HepG2 (cell line): Measurements from ENCODE around the gene SLC19A1. TPM values are rescaled to one million over a fixed set of nuclear protein-coding genes. Genes with fewer than 3 reads are reported as not detected.

Experiments
- MLLT10 ChIP-seq: sonication (generic); formaldehyde crosslinking; IDR thresholded peaks from 2 replicates; pipeline ENCODE4 v1.4.0; 2020; ENCODE audit warnings: missing genetic modification reagents
- REXO4 ChIP-seq: sonication (generic); formaldehyde crosslinking; IDR thresholded peaks from 2 replicates; pipeline ENCODE4 v1.8.0; 2022; ENCODE audit warnings: missing genetic modification reagents, mild to moderate bottlenecking, borderline replicate concordance
- TBX2 ChIP-seq: sonication (generic); formaldehyde crosslinking; IDR thresholded peaks from 2 replicates; pipeline ENCODE4 v1.5.0; 2020; ENCODE audit warnings: missing genetic modification reagents, mild to moderate bottlenecking, borderline replicate concordance
- ZBTB38 ChIP-seq: sonication (generic); formaldehyde crosslinking; IDR thresholded peaks from 2 replicates; pipeline ENCODE4 v1.5.1; 2020; ENCODE audit warnings: mild to moderate bottlenecking, missing genetic modification reagents
- ZMYM3 ChIP-seq: sonication (generic); formaldehyde crosslinking; IDR thresholded peaks from 2 replicates; pipeline ENCODE4 v1.5.1; 2020; ENCODE audit warnings: mild to moderate bottlenecking, missing genetic modification reagents
- ZNF253 ChIP-seq: sonication (generic); formaldehyde crosslinking; IDR thresholded peaks from 2 replicates; pipeline ENCODE4 v1.8.0; 2022; ENCODE audit warnings: mild to moderate bottlenecking, missing genetic modification reagents, borderline replicate concordance
- ZNF556 ChIP-seq: sonication (generic); formaldehyde crosslinking; IDR thresholded peaks from 2 replicates; pipeline ENCODE4 v1.4.0; 2020; ENCODE audit warnings: mild to moderate bottlenecking, missing genetic modification reagents, borderline replicate concordance
- ZNF605 ChIP-seq: sonication (generic); formaldehyde crosslinking; IDR thresholded peaks from 2 replicates; pipeline ENCODE4 v1.8.0; 2022; ENCODE audit warnings: mild to moderate bottlenecking, missing genetic modification reagents
- ZNF878 ChIP-seq: sonication (generic); formaldehyde crosslinking; IDR thresholded peaks from 2 replicates; pipeline ENCODE4 v1.8.1; 2023; ENCODE audit warnings: mild to moderate bottlenecking, missing genetic modification reagents, moderate library complexity
- polyA plus RNA-seq, 8 experiments: library from polyadenylated mRNA; depleted of rRNA in 3 of 8; stranded (reverse) in 7 of 8; unstranded in 1 of 8; fragments of >200 nt; fragmentation: Illumina TruSeq in 4 of 8; extraction: Trizol in 4 of 8; gene quantifications; 2 replicates each; pipeline versions ENCODE4 v1.2.1 to v1.2.3, GENCODE V29; 2011 to 2016; ENCODE audit warnings: low read depth in 4 of 8, missing spikeins in 1 of 8, mixed read lengths in 1 of 8; ENCODE audit not compliant: insufficient read depth in 1 of 8
- total RNA-seq, 5 experiments: library from RNA; depleted of rRNA; stranded (reverse); fragments of >200 nt; fragmentation: Illumina TruSeq; extraction: Trizol; gene quantifications; 2 replicates each; pipeline ENCODE4 v1.2.3, GENCODE V29; 2016; ENCODE audit warnings: low read depth in 1 of 5
- TF ChIP-seq, protein P1 (sequence below): sonication (generic); formaldehyde crosslinking; IDR thresholded peaks from 2 replicates; pipeline ENCODE4 v1.8.1; 2022; ENCODE audit warnings: mild to moderate bottlenecking, missing genetic modification reagents
- TF ChIP-seq, protein P2 (sequence below): sonication (generic); formaldehyde crosslinking; IDR thresholded peaks from 2 replicates; pipeline ENCODE4 v1.4.0; 2020; ENCODE audit warnings: mild to moderate bottlenecking, missing genetic modification reagents
- TF ChIP-seq, protein P3 (sequence below): sonication (generic); formaldehyde crosslinking; IDR thresholded peaks from 2 replicates; pipeline ENCODE4 v1.5.1; 2020; ENCODE audit warnings: mild to moderate bottlenecking, missing genetic modification reagents, moderate library complexity
- TF ChIP-seq, protein P4 (sequence below): sonication (generic); formaldehyde crosslinking; IDR thresholded peaks from 2 replicates; pipeline ENCODE4 v1.4.0; 2020; ENCODE audit warnings: missing genetic modification reagents
- TF ChIP-seq, protein P5 (sequence below): sonication (generic); formaldehyde crosslinking; IDR thresholded peaks from 2 replicates; pipeline ENCODE4 v1.8.1; 2023; ENCODE audit warnings: mild to moderate bottlenecking, missing genetic modification reagents
- TF ChIP-seq, protein P6 (sequence below): sonication (generic); formaldehyde crosslinking; IDR thresholded peaks from 2 replicates; pipeline ENCODE4 v1.4.0; 2020; ENCODE audit warnings: missing genetic modification reagents

Gene SLC19A1
- total and polyA plus RNA-seq, 2 of the 13 experiments (the other 11 are each of a cell fraction or from before 2014, with no cell fraction given): 21.8 to 23.0 TPM

DNA sequence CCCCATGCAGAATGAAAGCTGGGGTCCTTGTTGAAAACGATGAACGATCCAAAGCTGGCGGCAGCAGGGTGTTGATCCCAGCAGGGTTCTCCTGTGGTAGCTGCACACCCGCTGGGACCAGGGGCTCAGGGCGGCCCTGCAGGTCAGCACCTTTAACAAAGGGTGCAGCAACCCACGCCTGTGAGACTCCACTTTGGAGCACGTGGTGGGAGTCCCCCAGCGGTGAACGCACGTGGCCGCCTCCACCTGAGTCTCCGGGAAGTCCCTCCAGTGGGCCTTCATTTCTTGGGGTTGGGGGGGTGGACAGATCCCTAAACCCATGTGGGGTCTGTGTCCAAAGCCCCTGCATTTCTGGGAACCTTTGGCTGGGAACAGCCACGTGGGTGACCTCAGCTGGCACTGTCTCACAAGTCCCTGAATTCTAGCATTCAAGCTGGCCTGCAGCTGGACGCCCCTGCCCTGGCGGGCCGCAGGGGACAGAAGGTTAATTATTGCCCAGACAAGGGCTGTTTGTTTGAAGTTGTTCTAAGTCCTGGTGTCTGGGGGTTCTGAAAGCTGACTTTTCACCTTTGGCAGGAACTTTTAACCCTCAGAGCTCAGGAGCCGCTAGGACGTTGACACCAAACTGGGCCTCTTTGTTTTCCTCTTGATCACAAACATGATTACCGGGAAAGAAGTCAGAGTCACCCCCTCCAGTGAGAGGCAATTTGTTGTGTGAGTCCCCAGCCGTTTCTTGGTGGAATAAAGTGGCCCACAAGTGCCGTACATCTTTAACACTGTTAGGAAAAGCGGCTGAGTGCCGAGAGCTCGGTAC lies 72.8 kb downstream of the SLC19A1 start (continued):
- TF ChIP-seq, protein P1, sequence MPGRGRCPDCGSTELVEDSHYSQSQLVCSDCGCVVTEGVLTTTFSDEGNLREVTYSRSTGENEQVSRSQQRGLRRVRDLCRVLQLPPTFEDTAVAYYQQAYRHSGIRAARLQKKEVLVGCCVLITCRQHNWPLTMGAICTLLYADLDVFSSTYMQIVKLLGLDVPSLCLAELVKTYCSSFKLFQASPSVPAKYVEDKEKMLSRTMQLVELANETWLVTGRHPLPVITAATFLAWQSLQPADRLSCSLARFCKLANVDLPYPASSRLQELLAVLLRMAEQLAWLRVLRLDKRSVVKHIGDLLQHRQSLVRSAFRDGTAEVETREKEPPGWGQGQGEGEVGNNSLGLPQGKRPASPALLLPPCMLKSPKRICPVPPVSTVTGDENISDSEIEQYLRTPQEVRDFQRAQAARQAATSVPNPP (CRISPR knock-in tag): peak; percentile 84; the same call in 1 of the 2 replicates
- TF ChIP-seq, protein P2, sequence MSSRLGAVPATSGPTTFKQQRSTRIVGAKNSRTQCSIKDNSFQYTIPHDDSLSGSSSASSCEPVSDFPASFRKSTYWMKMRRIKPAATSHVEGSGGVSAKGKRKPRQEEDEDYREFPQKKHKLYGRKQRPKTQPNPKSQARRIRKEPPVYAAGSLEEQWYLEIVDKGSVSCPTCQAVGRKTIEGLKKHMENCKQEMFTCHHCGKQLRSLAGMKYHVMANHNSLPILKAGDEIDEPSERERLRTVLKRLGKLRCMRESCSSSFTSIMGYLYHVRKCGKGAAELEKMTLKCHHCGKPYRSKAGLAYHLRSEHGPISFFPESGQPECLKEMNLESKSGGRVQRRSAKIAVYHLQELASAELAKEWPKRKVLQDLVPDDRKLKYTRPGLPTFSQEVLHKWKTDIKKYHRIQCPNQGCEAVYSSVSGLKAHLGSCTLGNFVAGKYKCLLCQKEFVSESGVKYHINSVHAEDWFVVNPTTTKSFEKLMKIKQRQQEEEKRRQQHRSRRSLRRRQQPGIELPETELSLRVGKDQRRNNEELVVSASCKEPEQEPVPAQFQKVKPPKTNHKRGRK (CRISPR knock-in tag): no peak
- TF ChIP-seq, protein P3, sequence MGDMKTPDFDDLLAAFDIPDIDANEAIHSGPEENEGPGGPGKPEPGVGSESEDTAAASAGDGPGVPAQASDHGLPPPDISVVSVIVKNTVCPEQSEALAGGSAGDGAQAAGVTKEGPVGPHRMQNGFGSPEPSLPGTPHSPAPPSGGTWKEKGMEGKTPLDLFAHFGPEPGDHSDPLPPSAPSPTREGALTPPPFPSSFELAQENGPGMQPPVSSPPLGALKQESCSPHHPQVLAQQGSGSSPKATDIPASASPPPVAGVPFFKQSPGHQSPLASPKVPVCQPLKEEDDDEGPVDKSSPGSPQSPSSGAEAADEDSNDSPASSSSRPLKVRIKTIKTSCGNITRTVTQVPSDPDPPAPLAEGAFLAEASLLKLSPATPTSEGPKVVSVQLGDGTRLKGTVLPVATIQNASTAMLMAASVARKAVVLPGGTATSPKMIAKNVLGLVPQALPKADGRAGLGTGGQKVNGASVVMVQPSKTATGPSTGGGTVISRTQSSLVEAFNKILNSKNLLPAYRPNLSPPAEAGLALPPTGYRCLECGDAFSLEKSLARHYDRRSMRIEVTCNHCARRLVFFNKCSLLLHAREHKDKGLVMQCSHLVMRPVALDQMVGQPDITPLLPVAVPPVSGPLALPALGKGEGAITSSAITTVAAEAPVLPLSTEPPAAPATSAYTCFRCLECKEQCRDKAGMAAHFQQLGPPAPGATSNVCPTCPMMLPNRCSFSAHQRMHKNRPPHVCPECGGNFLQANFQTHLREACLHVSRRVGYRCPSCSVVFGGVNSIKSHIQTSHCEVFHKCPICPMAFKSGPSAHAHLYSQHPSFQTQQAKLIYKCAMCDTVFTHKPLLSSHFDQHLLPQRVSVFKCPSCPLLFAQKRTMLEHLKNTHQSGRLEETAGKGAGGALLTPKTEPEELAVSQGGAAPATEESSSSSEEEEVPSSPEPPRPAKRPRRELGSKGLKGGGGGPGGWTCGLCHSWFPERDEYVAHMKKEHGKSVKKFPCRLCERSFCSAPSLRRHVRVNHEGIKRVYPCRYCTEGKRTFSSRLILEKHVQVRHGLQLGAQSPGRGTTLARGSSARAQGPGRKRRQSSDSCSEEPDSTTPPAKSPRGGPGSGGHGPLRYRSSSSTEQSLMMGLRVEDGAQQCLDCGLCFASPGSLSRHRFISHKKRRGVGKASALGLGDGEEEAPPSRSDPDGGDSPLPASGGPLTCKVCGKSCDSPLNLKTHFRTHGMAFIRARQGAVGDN (CRISPR knock-in tag): peak; percentile 100
- TF ChIP-seq MLLT10 (CRISPR knock-in tag) (no peak), REXO4 (CRISPR knock-in tag) (no peak), ZMYM3 (no peak), ZNF878 (no peak), TBX2 (CRISPR knock-in tag) (peak; percentile 97), ZNF253 (CRISPR knock-in tag) (peak; percentile 63; the same call in 1 of the 2 replicates), ZNF605 (peak; percentile 85), ZBTB38 (CRISPR knock-in tag) (peak; percentile 88), ZNF556 (CRISPR knock-in tag) (peak; percentile 88)
- TF ChIP-seq, protein P4, sequence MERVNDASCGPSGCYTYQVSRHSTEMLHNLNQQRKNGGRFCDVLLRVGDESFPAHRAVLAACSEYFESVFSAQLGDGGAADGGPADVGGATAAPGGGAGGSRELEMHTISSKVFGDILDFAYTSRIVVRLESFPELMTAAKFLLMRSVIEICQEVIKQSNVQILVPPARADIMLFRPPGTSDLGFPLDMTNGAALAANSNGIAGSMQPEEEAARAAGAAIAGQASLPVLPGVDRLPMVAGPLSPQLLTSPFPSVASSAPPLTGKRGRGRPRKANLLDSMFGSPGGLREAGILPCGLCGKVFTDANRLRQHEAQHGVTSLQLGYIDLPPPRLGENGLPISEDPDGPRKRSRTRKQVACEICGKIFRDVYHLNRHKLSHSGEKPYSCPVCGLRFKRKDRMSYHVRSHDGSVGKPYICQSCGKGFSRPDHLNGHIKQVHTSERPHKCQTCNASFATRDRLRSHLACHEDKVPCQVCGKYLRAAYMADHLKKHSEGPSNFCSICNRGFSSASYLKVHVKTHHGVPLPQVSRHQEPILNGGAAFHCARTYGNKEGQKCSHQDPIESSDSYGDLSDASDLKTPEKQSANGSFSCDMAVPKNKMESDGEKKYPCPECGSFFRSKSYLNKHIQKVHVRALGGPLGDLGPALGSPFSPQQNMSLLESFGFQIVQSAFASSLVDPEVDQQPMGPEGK (CRISPR knock-in tag): peak; percentile 96
- TF ChIP-seq, protein P5, sequence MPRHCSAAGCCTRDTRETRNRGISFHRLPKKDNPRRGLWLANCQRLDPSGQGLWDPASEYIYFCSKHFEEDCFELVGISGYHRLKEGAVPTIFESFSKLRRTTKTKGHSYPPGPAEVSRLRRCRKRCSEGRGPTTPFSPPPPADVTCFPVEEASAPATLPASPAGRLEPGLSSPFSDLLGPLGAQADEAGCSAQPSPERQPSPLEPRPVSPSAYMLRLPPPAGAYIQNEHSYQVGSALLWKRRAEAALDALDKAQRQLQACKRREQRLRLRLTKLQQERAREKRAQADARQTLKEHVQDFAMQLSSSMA (CRISPR knock-in tag): peak; percentile 77; the same call in 1 of the 2 replicates
- TF ChIP-seq, protein P6, sequence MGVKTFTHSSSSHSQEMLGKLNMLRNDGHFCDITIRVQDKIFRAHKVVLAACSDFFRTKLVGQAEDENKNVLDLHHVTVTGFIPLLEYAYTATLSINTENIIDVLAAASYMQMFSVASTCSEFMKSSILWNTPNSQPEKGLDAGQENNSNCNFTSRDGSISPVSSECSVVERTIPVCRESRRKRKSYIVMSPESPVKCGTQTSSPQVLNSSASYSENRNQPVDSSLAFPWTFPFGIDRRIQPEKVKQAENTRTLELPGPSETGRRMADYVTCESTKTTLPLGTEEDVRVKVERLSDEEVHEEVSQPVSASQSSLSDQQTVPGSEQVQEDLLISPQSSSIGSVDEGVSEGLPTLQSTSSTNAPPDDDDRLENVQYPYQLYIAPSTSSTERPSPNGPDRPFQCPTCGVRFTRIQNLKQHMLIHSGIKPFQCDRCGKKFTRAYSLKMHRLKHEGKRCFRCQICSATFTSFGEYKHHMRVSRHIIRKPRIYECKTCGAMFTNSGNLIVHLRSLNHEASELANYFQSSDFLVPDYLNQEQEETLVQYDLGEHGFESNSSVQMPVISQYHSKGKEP (CRISPR knock-in tag): no peak
